GM23248 (cell line): ENCODE results near the gene UBE2V1. TPM values are rescaled to one million over a fixed set of nuclear protein-coding genes. Genes with fewer than 3 reads are reported as not detected.

Experiments used
- DNase-seq: peaks from one replicate; pipeline ENCODE4 v3.0.0-alpha.2; 2015
- H2AFZ ChIP-seq: fragments of 200-600 bp; sonication (generic); 2 replicates; pipeline ENCODE4 v1.6.1; 2016; ENCODE audit warnings: antibody characterized with exemption
- H3F3A ChIP-seq: fragments of 200-600 bp; sonication (generic); 2 replicates; pipeline ENCODE4 v1.6.1; 2016; ENCODE audit warnings: mild to moderate bottlenecking, antibody characterized with exemption, mixed run types; ENCODE audit not compliant: insufficient read depth
- H3K27ac ChIP-seq: fragments of 200-600 bp; sonication (generic); 2 replicates; pipeline ENCODE4 v1.5.1; 2016; ENCODE audit warnings: mild to moderate bottlenecking
- H3K27me3 ChIP-seq: fragments of 200-600 bp; sonication (generic); replicated peaks from 2 replicates; pipeline ENCODE4 v1.6.1; 2016; ENCODE audit warnings: mild to moderate bottlenecking; ENCODE audit not compliant: insufficient read depth
- H3K36me3 ChIP-seq: fragments of 200-600 bp; sonication (generic); 2 replicates; pipeline ENCODE4 v1.6.1; 2016; ENCODE audit warnings: low read depth, mild to moderate bottlenecking
- H3K4me1 ChIP-seq: fragments of 200-600 bp; sonication (generic); 2 replicates; pipeline ENCODE4 v1.6.1; 2016; ENCODE audit warnings: mild to moderate bottlenecking; ENCODE audit not compliant: insufficient read depth
- H3K4me2 ChIP-seq: fragments of 200-600 bp; sonication (generic); one replicate; pipeline ENCODE4 v1.6.1; 2016; ENCODE audit warnings: mild to moderate bottlenecking; ENCODE audit not compliant: unreplicated experiment
- H3K4me3 ChIP-seq: fragments of 200-600 bp; sonication (generic); 2 replicates; pipeline ENCODE4 v1.5.1; 2016; ENCODE audit warnings: mild to moderate bottlenecking
- H3K79me2 ChIP-seq: fragments of 200-600 bp; sonication (generic); 2 replicates; pipeline ENCODE4 v1.6.1; 2016; ENCODE audit warnings: mild to moderate bottlenecking; ENCODE audit not compliant: insufficient read depth
- H3K9ac ChIP-seq: fragments of 200-600 bp; sonication (generic); 2 replicates; pipeline ENCODE4 v1.6.1; 2016; ENCODE audit warnings: mild to moderate bottlenecking
- H3K9me2 ChIP-seq: fragments of 200-600 bp; sonication (generic); 2 replicates; pipeline ENCODE4 v1.6.1; 2016; ENCODE audit warnings: mixed run types, mild to moderate bottlenecking, moderate library complexity; ENCODE audit not compliant: insufficient read depth
- H3K9me3 ChIP-seq: fragments of 200-600 bp; sonication (generic); one replicate; pipeline ENCODE4 v1.6.1; 2017; ENCODE audit warnings: low read depth
- H4K20me1 ChIP-seq: fragments of 200-600 bp; sonication (generic); 2 replicates; pipeline ENCODE4 v1.6.0; 2016; ENCODE audit not compliant: insufficient read depth
- EZH2 ChIP-seq: fragments of 200-600 bp; sonication (generic); IDR thresholded peaks from 2 replicates; pipeline ENCODE4 v1.6.1; 2018; ENCODE audit warnings: antibody characterized with exemption, mild to moderate bottlenecking; ENCODE audit not compliant: insufficient read depth, poor library complexity, severe bottlenecking
- EZH2phosphoT487 ChIP-seq: fragments of 200-600 bp; sonication (generic); IDR thresholded peaks from 2 replicates; pipeline ENCODE4 v1.6.1; 2018; ENCODE audit warnings: antibody characterized with exemption, moderate library complexity, mild to moderate bottlenecking, low read depth; ENCODE audit not compliant: insufficient read depth
- WGBS, 2 experiments: methylation state at CpG; one replicate each; pipeline ENCODE4 v1.1.6; 2015 to 2017; ENCODE audit warnings: low lambda C conversion rate in 2 of 2, low coverage in 1 of 2; ENCODE audit errors: missing lambda C conversion rate in 2 of 2; 5-methylcytosine and 5-hydroxymethylcytosine counted together
- in situ Hi-C: fragments of 300-500 bp; cut with MboI; formaldehyde crosslinking; loops from 2 replicates; pipeline ENCODE4 v1.15.0; 2020
- polyA plus RNA-seq: library from polyadenylated mRNA; unstranded; fragments of >200 nt; fragmentation: Nextera tagmentation; extraction: Ambion mirVana; gene quantifications from 2 replicates; pipeline ENCODE4 v1.2.1, GENCODE V29; 2016
- total RNA-seq: library from RNA; depleted of rRNA; stranded (reverse); fragments of >200 nt; shearing (Covaris generic); gene quantifications from 2 replicates; pipeline ENCODE4 v1.2.3, GENCODE V29; 2014

UBE2V1 gene
- total and polyA plus RNA-seq, 2 experiments from 2014 or later: 41.7 to 197 TPM

DNA sequence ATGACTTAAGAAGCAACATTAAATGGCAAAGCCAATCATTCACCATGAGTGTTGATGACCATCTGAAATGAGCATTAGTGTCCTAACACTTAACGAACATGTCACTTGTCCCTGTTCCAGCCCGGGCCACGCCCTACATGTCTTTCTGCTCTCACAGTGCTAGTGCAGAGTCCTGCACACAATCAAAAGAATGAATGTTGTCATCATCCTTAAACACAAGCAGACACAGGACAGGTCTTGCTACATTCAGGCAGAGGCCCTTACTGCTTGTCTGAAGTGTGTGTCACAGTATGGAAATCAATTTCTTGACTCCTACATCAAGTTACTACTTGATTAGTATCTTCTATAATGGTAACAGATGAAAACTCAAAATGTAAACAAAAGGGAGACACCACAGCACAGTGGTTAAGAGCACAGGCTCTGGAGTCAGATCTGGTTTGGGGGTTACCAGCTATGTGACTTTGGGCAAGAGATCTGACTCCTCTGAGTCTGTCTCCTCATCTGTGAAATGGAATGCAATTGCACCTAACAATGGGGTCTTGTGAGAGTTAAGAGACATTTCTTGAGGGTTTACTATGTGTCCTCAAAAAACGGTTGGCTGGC lies 17.4 kb downstream of the UBE2V1 start:
- Histone ChIP-seq H3K4me3 (no peak overlapping the region), H3K36me3 (peaks cover 39% of the 10 kb centered on the region), H3K4me1 (peaks cover 33% of the 10 kb centered on the region), H3K79me2 (peaks cover 98% of the 10 kb centered on the region), H3F3A (peaks cover 30% of the 10 kb centered on the region), H3K9me2 (no peaks in the 10 kb centered on the region), H3K27me3 (no peaks in the 10 kb centered on the region), H4K20me1 (peaks cover 23% of the 10 kb centered on the region; the same call in 1 of the 2 replicates), H3K27ac (no peak overlapping the region), H3K9ac (no peak overlapping the region), H2AFZ (no peak overlapping the region), H3K9me3 (no peaks in the 10 kb centered on the region), H3K4me2 (no peak overlapping the region)
- in situ Hi-C loops: no loop called here
- 49% methylated on average over 4 of the region's 4 CpGs for WGBS, 2 experiments
- TF ChIP-seq EZH2phosphoT487 (no peak), EZH2 (no peak)
- DNase-seq: no peak

DNA sequence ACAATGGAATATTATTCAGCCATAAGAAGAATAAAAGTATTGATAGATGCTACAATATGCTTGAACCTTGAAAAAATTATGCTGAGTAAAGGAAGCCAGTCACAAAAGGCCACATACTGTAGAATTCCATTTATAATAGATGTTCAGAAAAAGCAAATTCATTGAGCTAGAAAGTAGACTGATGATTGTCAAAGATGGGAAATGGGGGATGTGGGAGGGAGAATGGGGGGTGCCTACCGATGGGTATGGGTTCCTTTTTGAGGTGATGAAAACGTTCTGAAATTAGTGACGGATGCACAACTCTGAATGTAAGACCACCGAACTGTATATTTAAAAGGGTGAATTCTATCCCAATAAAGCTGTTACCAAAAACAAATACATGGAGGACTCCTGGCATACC lies 18.4 kb downstream of the UBE2V1 start:
- H3K9ac ChIP-seq: no peak overlapping the region
- no peak overlapping the region for H2AFZ ChIP-seq
- peaks cover 26% of the 10 kb centered on the region for H3K4me1 ChIP-seq
- H3K4me2 ChIP-seq: no peak overlapping the region
- no peak for TF ChIP-seq EZH2
- TF ChIP-seq EZH2phosphoT487: no peak
- no peak overlapping the region for H3K4me3 ChIP-seq
- no peak overlapping the region for H3K27ac ChIP-seq
- H3K79me2 ChIP-seq: peaks cover 98% of the 10 kb centered on the region
- DNase-seq: no peak
- no peaks in the 10 kb centered on the region for H3K27me3 ChIP-seq
- H3K9me2 ChIP-seq: no peaks in the 10 kb centered on the region
- 81 to 88% methylated on average over 4 of the region's 4 CpGs for WGBS, 2 experiments
- peaks cover 30% of the 10 kb centered on the region for H3F3A ChIP-seq
- no peaks in the 10 kb centered on the region for H3K9me3 ChIP-seq
- H3K36me3 ChIP-seq: peaks cover 37% of the 10 kb centered on the region
- peaks cover 19% of the 10 kb centered on the region; the same call in 1 of the 2 replicates for H4K20me1 ChIP-seq
- in situ Hi-C loops: no loop called here

DNA sequence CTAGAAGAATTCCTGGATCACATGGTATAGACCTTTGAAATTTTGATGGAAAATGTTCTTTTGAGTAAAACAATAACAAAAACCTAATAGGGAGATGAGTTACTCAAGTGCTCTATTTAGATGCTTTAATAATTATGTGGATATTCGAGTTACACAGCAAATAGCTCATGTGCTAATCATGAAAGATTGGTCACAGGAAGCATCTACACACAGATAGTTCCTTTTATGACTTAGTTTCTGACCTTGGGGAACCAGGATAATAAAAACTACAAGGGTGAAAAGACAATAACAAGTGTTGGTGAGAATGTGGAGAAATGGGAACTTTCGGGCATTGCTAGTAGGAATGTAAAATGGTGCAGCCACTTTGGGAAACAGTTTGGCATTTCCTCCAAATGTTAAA lies 19.7 kb downstream of the UBE2V1 start:
- no peak for DNase-seq
- TF ChIP-seq EZH2phosphoT487 (no peak), EZH2 (no peak)
- H3K36me3 ChIP-seq: peaks cover 34% of the 10 kb centered on the region
- no peak overlapping the region for H3K9ac ChIP-seq
- peaks cover 98% of the 10 kb centered on the region for H3K79me2 ChIP-seq
- H4K20me1 ChIP-seq: peaks cover 14% of the 10 kb centered on the region; the same call in 1 of the 2 replicates
- peaks cover 17% of the 10 kb centered on the region for H3K4me1 ChIP-seq
- H3K27ac ChIP-seq: peak overlapping the region; percentile 39
- peaks cover 30% of the 10 kb centered on the region for H3F3A ChIP-seq
- H3K4me2 ChIP-seq: no peak overlapping the region
- WGBS, 2 experiments: 50 to 52% methylated on average over 2 of the region's 2 CpGs
- H3K9me3 ChIP-seq: no peaks in the 10 kb centered on the region
- H3K27me3 ChIP-seq: no peaks in the 10 kb centered on the region
- in situ Hi-C loops: no loop called here
- H2AFZ ChIP-seq: no peak overlapping the region
- H3K9me2 ChIP-seq: no peaks in the 10 kb centered on the region
- no peak overlapping the region for H3K4me3 ChIP-seq

DNA sequence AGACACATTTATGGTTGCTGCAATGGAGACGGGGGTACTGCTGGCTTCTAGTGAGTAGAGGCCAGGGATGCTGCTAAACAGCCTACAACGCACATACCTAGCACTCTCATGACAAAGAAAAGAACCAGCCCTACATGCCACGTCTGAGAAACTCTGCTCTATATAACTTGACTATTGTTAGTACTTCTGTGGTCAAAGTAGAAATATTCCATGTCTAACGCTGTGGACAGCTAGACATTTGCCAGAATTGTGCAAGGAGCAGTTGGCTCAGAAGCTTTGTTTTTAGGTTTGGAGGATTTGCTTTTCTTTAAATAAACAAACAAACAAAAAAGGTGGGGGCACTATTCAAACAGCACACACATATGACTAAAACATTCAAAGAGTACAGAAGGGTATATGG lies 20.5 kb downstream of the UBE2V1 start:
- H4K20me1 ChIP-seq: peaks cover 14% of the 10 kb centered on the region; the same call in 1 of the 2 replicates
- H3K79me2 ChIP-seq: peaks cover 98% of the 10 kb centered on the region
- no peaks in the 10 kb centered on the region for H3K27me3 ChIP-seq
- DNase-seq: peak; percentile 48
- TF ChIP-seq EZH2: no peak
- no peak for TF ChIP-seq EZH2phosphoT487
- no peak overlapping the region for H2AFZ ChIP-seq
- no peak overlapping the region for H3K4me2 ChIP-seq
- WGBS, 2 experiments: 56 to 57% methylated on average over 4 of the region's 4 CpGs
- H3K36me3 ChIP-seq: peaks cover 38% of the 10 kb centered on the region
- in situ Hi-C loops: no loop called here
- peaks cover 17% of the 10 kb centered on the region for H3K4me1 ChIP-seq
- H3K4me3 ChIP-seq: no peak overlapping the region
- H3K9me3 ChIP-seq: no peaks in the 10 kb centered on the region
- peaks cover 35% of the 10 kb centered on the region for H3F3A ChIP-seq
- no peaks in the 10 kb centered on the region for H3K9me2 ChIP-seq
- H3K27ac ChIP-seq: peak overlapping the region; percentile 39; the same call in 1 of the 2 replicates
- 0 out of 2 replicates have a peak overlapping the region, but pooled peaks have one; percentile 16 for H3K9ac ChIP-seq

DNA sequence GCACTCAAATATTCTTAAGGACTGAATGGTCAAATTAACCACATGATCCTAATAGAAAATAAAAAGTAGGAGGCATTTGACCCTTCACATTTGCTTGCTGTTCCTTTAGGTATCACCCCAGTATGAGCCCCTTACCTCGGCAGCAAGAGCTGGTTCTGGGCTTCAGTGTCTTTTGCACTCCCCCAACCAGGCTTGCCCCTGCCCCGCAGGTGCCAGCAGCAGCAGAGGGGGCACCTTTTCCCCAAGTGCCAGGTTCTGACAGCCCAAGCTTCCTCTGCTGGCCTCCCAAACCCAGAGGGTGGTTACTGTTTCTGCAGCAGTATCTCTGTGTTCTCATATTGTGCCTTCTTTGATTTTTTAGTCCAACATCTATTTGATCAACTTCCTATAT lies 23.2 kb downstream of the UBE2V1 start:
- in situ Hi-C loops: no loop called here
- Histone ChIP-seq H3K4me2 (no peak overlapping the region), H3K9me2 (no peaks in the 10 kb centered on the region), H3K9me3 (no peaks in the 10 kb centered on the region), H4K20me1 (peaks cover 14% of the 10 kb centered on the region; the same call in 1 of the 2 replicates), H3K4me3 (no peak overlapping the region), H3K27ac (no peak overlapping the region), H3K9ac (no peak overlapping the region), H3K4me1 (peaks cover 36% of the 10 kb centered on the region), H3K79me2 (peaks cover 97% of the 10 kb centered on the region), H3K36me3 (peaks cover 20% of the 10 kb centered on the region), H2AFZ (no peak overlapping the region), H3K27me3 (no peaks in the 10 kb centered on the region), H3F3A (peaks cover 29% of the 10 kb centered on the region)
- WGBS, 2 experiments: 67 to 83% methylated on average over 2 of the region's 2 CpGs
- TF ChIP-seq EZH2 (no peak), EZH2phosphoT487 (no peak)
- no peak for DNase-seq
